Cerebellar nuclear complex (tissue), 1 donor: Measurements from ENCODE around the gene SIRT3.

Experiments
- DNase-seq, 2 experiments: peaks; one replicate each; lab custom pipeline; 2025; lab: John Stamatoyannopoulos, UW

Gene SIRT3

DNA sequence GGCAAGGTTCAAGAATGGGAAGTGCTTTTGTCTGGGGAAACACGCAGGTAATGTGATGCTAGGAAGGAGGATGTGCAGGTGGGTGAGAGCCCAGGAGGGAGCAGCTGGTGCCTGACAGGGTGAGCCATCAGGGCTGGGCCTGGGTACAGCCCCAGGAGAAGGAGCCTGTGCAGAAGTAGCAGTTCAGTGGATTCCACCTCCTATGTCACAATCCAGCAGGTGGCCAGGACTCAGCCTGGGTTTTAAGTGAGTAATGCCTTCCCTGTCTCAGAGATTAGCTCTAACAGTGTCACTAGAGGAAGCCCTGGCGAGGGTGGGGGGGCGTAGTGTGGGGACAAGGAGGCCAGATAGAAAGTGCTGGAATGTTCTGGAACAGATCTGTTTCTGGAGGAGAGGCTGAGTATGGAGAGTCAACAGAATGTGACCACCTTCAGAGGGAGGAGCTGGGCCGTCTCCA is 20.5 kb downstream of the SIRT3 start:
- no peak for DNase-seq

GRCh38 chr11:214083-214482 is 22.1 kb downstream of the SIRT3 start:
- DNase-seq, result no peak

DNA sequence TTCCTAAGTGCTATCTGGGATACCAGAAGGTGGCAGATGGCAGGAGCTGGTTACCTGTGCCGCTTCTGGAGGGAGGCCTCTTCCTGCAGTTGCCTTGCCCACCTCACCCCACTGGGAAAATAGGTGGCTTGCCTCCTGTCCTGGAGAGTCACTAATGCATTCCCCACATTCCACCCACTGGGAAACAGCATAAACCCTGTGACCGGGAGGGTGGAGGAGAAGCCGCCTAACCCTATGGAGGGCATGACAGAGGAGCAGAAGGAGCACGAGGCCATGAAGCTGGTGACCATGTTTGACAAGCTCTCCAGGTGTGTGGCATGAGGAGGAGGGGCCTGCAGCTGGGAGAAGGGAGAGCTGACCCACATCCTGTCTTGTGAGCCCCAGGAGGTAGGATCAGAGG is 23.0 kb downstream of the SIRT3 start:
- no peak for DNase-seq

DNA sequence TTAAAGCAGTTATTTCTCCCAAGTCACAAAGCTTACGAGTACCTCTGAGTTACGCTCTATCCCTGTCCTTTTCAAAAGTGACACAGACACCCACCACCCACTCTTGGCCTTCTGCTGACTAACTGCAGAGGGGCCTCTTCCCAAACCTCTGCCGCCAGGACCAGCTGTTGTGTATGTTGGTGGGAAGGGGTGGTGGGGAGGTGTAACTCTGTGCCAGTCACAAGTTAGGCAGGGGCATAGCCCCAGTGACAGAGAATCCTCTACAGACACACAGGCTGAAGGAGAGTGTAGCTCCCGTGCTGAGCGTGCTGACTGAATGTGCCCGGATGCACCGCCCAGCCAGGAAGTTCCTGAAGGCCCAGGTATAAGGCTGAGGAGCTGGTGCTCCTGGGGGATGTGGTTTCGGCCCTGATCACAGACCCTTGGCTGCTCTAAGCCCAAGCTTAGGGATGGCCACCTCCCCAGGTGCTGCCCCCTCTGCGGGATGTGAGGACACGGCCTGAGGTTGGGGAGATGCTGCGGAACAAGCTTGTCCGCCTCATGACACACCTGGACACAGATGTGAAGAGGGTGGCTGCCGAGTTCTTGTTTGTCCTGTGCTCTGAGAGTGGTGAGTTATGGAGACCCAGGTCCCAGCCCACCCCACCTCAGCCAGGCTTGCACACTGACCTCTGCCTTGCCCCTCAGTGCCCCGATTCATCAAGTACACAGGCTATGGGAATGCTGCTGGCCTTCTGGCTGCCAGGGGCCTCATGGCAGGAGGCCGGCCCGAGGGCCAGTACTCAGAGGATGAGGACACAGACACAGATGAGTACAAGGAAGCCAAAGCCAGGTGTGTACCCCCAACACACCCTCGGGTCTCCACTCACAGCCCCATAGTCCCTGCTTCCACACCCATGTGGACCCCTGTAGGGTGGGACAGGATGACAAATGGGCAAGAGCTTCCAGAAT is 23.7 kb downstream of the SIRT3 start:
- no peak for DNase-seq

DNA sequence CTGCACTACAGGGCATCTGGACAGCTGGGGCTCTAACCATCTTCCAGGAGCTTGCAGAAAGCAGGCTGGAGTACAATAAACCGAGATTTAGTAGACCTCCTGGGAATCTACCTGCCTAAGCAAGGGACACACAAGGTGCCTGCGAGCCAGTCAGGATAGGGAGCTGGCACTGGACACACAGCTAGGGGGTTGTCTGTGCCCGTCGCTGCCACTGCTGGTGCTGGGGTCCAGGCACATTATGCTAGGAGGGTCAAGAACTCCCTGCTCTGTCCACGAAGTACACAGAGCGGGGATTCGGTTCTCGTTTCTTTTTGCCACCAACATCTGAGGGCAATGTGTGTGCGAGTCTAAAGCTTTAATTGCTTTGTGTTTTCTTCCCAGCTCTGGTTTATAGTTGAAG is 24.4 kb downstream of the SIRT3 start:
- no peak for DNase-seq

- DNase-seq, result no peak
These were observed 24.8 kb downstream of the SIRT3 start for GRCh38 chr11:211295-211694.

GRCh38 chr11:210803-211180 is 25.4 kb downstream of the SIRT3 start:
- no peak for DNase-seq

GRCh38 chr11:210122-210802 is 25.9 kb downstream of the SIRT3 start:
- DNase-seq, result no peak

DNA sequence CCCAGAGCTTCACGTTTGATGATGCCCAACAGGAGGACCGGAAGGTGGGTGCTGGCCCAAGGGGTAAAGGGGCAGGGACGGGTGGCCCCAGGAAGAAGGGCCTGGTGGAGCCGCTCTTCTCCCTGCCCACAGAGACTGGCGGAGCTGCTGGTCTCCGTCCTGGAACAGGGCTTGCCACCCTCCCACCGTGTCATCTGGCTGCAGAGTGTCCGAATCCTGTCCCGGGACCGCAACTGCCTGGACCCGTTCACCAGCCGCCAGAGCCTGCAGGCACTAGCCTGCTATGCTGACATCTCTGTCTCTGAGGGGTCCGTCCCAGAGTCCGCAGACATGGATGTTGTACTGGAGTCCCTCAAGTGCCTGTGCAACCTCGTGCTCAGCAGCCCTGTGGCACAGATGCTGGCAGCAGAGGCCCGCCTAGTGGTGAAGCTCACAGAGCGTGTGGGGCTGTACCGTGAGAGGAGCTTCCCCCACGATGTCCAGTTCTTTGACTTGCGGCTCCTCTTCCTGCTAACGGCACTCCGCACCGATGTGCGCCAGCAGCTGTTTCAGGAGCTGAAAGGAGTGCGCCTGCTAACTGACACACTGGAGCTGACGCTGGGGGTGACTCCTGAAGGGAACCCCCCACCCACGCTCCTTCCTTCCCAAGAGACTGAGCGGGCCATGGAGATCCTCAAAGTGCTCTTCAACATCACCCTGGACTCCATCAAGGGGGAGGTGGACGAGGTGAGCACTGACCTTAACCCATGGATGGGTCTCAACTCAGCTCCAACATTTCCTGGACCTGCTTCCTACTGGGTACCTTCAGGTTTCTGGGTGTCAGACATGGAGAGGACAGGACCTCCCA is 26.6 kb downstream of the SIRT3 start:
- no peak for DNase-seq

- no peak for DNase-seq
These were observed 27.3 kb downstream of the SIRT3 start for GRCh38 chr11:208917-209260.

- no peak for DNase-seq
These were observed 27.8 kb downstream of the SIRT3 start for GRCh38 chr11:208181-208916.

DNA sequence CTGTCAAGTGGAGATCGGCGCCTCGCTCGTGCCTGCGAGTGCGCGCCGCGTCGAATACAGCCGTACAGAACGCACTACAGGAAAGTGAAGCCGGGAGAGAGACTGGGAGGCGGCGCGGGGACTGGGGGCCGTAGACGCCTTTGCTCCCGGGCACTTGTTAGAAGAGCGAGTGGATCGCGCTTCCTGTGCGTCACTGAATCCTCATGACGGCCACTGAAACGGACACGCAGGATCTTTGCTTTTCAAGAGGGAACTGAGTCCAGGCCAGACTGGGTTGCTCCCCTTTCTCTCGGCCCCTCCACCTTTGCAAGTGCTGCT is 28.3 kb downstream of the SIRT3 start:
- DNase-seq, result no peak

GRCh38 chr11:207208-207862 is 28.8 kb downstream of the SIRT3 start, which contains the start of the genes BET1L and RIC8A:
BET1L (minus strand) TSS chr11:207399; CDS start chr11:207321, 78 bp downstream.
RIC8A (plus strand) TSS chr11:207708; CDS start chr11:208855, 1,147 bp downstream.
- DNase-seq, result peak; percentile 90 to 95

- no peak for DNase-seq
These were observed 29.5 kb downstream of the SIRT3 start for GRCh38 chr11:206526-207207.

- no peak for DNase-seq
These were observed 30.1 kb downstream of the SIRT3 start for GRCh38 chr11:206002-206384.

DNA sequence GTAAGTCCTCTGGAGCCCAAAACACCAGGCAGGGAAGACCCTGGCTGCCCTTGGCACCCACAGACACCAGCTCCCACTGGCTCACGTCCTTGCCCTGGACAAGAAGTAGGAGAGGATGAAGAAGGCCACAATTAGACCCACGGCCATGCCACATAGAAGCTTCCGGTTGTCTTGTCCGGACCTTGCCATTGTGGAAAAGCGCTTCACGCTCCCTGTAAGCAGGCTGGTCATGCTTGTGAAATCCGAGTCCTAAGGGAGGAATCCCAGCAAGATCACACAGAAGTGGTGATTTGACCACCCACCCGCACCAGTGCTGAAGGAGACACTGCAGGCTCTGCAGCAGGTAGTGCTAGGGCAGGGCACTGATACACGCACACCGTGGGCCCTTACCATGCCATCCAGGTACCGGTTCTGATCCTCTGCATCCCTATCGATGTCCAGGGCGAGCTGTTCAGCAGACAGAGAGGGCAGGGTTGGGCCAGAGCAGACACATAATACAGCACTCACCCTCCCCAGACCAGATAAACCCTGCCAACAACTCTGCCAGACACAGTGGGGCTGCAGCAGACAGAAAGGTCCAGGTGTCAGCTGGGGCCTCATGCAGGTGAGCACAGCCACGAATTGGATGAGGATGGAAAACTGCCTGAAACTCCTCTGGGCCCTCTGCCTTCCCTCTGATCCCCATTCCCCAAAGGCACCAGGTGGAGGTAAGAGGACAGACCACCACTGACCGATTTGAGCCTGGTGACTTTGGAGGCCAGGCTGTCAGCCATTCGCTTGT is 30.7 kb downstream of the SIRT3 start:
- no peak for DNase-seq

DNA sequence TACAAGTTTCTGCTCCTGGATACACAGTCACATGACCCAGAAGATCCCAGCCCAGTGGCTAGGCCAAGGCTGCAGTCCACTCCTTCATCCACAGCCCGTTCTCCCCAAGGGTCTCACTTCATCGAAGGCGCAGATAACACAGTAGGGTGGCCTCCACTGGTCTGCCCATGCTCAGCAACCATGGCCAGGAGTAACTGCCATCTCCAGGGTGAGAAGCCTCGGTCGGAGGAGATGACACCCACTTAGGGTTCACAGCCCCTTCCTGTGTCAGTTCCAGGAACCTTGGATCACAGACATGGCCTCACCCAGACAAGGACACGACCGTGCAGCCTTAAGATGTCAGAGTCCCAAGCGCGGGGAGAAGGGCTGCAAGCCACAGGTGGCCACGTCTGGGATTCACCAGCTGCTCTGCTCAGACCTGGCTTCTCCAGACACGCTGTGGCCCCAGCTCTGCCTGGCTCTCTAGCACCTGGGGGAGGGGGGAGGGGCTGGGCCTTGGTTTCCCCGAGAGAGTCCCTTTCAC is 31.5 kb downstream of the SIRT3 start:
- no peak for DNase-seq

DNA sequence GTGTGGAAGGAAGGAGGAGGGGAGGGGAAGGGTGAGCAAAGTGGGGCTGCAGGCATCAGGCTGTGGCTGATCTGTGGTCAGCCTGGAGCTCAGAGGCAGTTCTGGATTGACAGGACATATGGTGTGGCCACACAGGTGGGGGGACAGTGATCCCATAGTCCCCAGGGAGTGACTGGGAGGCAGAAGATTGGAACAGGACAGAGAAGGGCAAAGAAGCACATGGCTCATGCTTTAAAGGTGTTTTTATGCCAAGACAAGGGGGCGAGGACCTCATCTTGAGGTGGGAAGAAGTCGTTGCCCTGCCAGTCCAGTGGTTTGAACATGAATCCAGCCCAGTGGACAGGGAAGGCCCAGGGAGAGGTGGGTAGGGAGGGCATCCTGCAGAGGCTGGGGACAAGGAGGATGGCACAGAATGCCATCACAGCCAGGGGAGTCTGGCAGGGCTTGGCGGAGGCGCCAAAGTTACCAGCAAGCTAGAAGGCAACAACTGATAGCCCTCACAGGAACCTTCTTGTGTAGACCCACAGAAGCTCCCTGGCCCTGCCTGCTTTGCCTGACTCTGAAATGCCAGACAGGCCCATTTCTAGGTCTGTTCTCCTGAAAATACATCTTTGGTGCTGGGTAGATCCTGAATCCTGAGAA is 32.1 kb downstream of the SIRT3 start:
- DNase-seq, result no peak
